GM19468 (cell line): ENCODE results near the gene LPP.

Experiments
- ATAC-seq: cut with Tn5 transposase; IDR thresholded peaks from one replicate; pipeline ENCODE4 v1.9.1; 2021; ENCODE audit warnings: mild to moderate bottlenecking, moderate library complexity, moderate number of reproducible peaks; ENCODE audit not compliant: unreplicated experiment; ENCODE audit errors: extremely low read depth

The LPP gene

GRCh38 chr3:188188911-188189310, 35.0 kb downstream of the LPP start:
- no peak for ATAC-seq

GRCh38 chr3:188191460-188191859, 37.5 kb downstream of the LPP start:
- ATAC-seq, result no peak

GRCh38 chr3:188192034-188192433, 38.1 kb downstream of the LPP start:
- ATAC-seq, result no peak

- no peak for ATAC-seq
These were observed 40.4 kb downstream of the LPP start for GRCh38 chr3:188194332-188194731.

GRCh38 chr3:188196232-188196990, 42.5 kb downstream of the LPP start:
- no peak for ATAC-seq

- no peak for ATAC-seq
These were observed 43.5 kb downstream of the LPP start for GRCh38 chr3:188197388-188197847.

GRCh38 chr3:188198001-188198400, 44.0 kb downstream of the LPP start:
- no peak for ATAC-seq

- no peak for ATAC-seq
These were observed 44.9 kb downstream of the LPP start for GRCh38 chr3:188198760-188199327.

GRCh38 chr3:188199386-188199785, 45.4 kb downstream of the LPP start:
- ATAC-seq, result no peak

GRCh38 chr3:188200481-188200880, 46.5 kb downstream of the LPP start:
- no peak for ATAC-seq

GRCh38 chr3:188202358-188203138, 48.6 kb downstream of the LPP start:
- no peak for ATAC-seq

GRCh38 chr3:188204526-188204925, 50.6 kb downstream of the LPP start:
- no peak for ATAC-seq

- ATAC-seq, result no peak
These were observed 52.0 kb downstream of the LPP start for GRCh38 chr3:188205992-188206416.

- no peak for ATAC-seq
These were observed 52.8 kb downstream of the LPP start for GRCh38 chr3:188206787-188207186.

- ATAC-seq, result no peak
These were observed 54.1 kb downstream of the LPP start for GRCh38 chr3:188207941-188208515.

GRCh38 chr3:188208516-188208981, 54.6 kb downstream of the LPP start:
- ATAC-seq, result no peak

- no peak for ATAC-seq
These were observed 55.1 kb downstream of the LPP start for GRCh38 chr3:188209034-188209433.

- no peak for ATAC-seq
These were observed 55.8 kb downstream of the LPP start for GRCh38 chr3:188209740-188210139.

GRCh38 chr3:188211476-188211875, 57.5 kb downstream of the LPP start:
- ATAC-seq, result no peak

GRCh38 chr3:188212308-188212969, 58.5 kb downstream of the LPP start:
- no peak for ATAC-seq
